Sigmoid colon (tissue), 4 donors: ENCODE measurements around the gene SRPX.

Experiments used
- CTCF ChIP-seq, 4 experiments: fragments of 450-650 bp in 3 of 4; fragments of 200-600 bp in 1 of 4; IDR thresholded peaks; one replicate each; pipeline ENCODE4 v1.5.1; 2016 to 2019; ENCODE audit warnings: antibody characterized with exemption in 4 of 4, mild to moderate bottlenecking in 3 of 4, moderate library complexity in 2 of 4
- EP300 ChIP-seq, 4 donors: sonication (generic); formaldehyde crosslinking; IDR thresholded peaks; one replicate each; pipeline ENCODE4 v1.6.1; 2017; ENCODE audit warnings: antibody characterized with exemption in 4 of 4

- no peak for TF ChIP-seq CTCF (IDR thresholded peaks at IDR 0.05)
- no peak for TF ChIP-seq EP300 (IDR thresholded peaks at IDR 0.05)
These were observed 116.5 kb downstream of the SRPX start for GRCh38 chrX:38103857-38104812.
